HepG2 (cell line): Measurements from ENCODE around the gene PMVK. TPM values are rescaled to one million over a fixed set of nuclear protein-coding genes. Genes with fewer than 3 reads are reported as not detected.
A peak's percentile ranks its signal among the peaks of the same experiment; 100 is the strongest.

Experiments
- ATF7 ChIP-seq, 2 experiments: fragments of 450-650 bp in 1 of 2; sonication (generic) in 1 of 2; formaldehyde crosslinking in 1 of 2; IDR thresholded peaks; 2 replicates each; pipeline versions ENCODE4 v1.4.0 to v1.6.1; 2016 to 2020; ENCODE audit warnings: antibody characterized with exemption in 1 of 2, mild to moderate bottlenecking in 1 of 2, missing genetic modification reagents in 1 of 2
- CEBPB ChIP-seq: IDR thresholded peaks from 2 replicates; pipeline ENCODE4 v1.6.1; 2011; ENCODE audit warnings: low read depth, low read length, improper control_type of control experiment, borderline replicate concordance
- MTA1 ChIP-seq: sonication (generic); formaldehyde crosslinking; IDR thresholded peaks from 2 replicates; pipeline ENCODE4 v1.4.0; 2020; ENCODE audit warnings: missing genetic modification reagents, mild to moderate bottlenecking, borderline replicate concordance
- ONECUT2 ChIP-seq: sonication (generic); formaldehyde crosslinking; IDR thresholded peaks from 2 replicates; pipeline ENCODE4 v1.4.0; 2020; ENCODE audit warnings: missing genetic modification reagents
- RAD21 ChIP-seq: fragments of 450-650 bp; formaldehyde crosslinking; IDR thresholded peaks from 2 replicates; pipeline ENCODE4 v1.5.0; 2020; ENCODE audit warnings: mild to moderate bottlenecking
- RBFOX2 ChIP-seq: fragments of 200-400 bp; formaldehyde crosslinking; IDR thresholded peaks from 2 replicates; pipeline ENCODE4 v1.6.1; 2017; ENCODE audit warnings: low read depth, mild to moderate bottlenecking, low read length
- RBM39 ChIP-seq: fragments of 200-400 bp; formaldehyde crosslinking; IDR thresholded peaks from one replicate; pipeline ENCODE4 v1.6.1; 2018; ENCODE audit warnings: antibody characterized with exemption, mild to moderate bottlenecking, low read depth, low read length; ENCODE audit not compliant: poor library complexity, severe bottlenecking
- RELA ChIP-seq: sonication (generic); formaldehyde crosslinking; IDR thresholded peaks from 2 replicates; pipeline ENCODE4 v1.4.0; 2020; ENCODE audit warnings: missing genetic modification reagents
- RNF2 ChIP-seq: fragments of 450-650 bp; conservative IDR thresholded peaks from 2 replicates; pipeline ENCODE4 v1.6.1; 2016; ENCODE audit warnings: low read depth
- SOX6 ChIP-seq, 2 experiments: fragments of 450-650 bp in 1 of 2; sonication (generic) in 1 of 2; formaldehyde crosslinking in 1 of 2; IDR thresholded peaks; 2 replicates each; pipeline versions ENCODE4 v1.4.0 to v1.6.1; 2017 to 2020; ENCODE audit warnings: antibody characterized with exemption in 1 of 2, mild to moderate bottlenecking in 1 of 2, missing genetic modification reagents in 1 of 2
- ZFY ChIP-seq: sonication (generic); formaldehyde crosslinking; IDR thresholded peaks from 2 replicates; pipeline ENCODE4 v1.4.0; 2020; ENCODE audit warnings: missing genetic modification reagents
- ZMYM3 ChIP-seq: sonication (generic); formaldehyde crosslinking; IDR thresholded peaks from 2 replicates; pipeline ENCODE4 v1.5.1; 2020; ENCODE audit warnings: mild to moderate bottlenecking, missing genetic modification reagents
- ZNF879 ChIP-seq: sonication (generic); formaldehyde crosslinking; IDR thresholded peaks from 2 replicates; pipeline ENCODE4 v1.8.1; 2023; ENCODE audit warnings: missing genetic modification reagents
- polyA plus RNA-seq, 8 experiments: library from polyadenylated mRNA; depleted of rRNA in 3 of 8; stranded (reverse) in 7 of 8; unstranded in 1 of 8; fragments of >200 nt; fragmentation: Illumina TruSeq in 4 of 8; extraction: Trizol in 4 of 8; gene quantifications; 2 replicates each; pipeline versions ENCODE4 v1.2.1 to v1.2.3, GENCODE V29; 2011 to 2016; ENCODE audit warnings: low read depth in 4 of 8, missing spikeins in 1 of 8, mixed read lengths in 1 of 8; ENCODE audit not compliant: insufficient read depth in 1 of 8
- total RNA-seq, 5 experiments: library from RNA; depleted of rRNA; stranded (reverse); fragments of >200 nt; fragmentation: Illumina TruSeq; extraction: Trizol; gene quantifications; 2 replicates each; pipeline ENCODE4 v1.2.3, GENCODE V29; 2016; ENCODE audit warnings: low read depth in 1 of 5
- TF ChIP-seq, protein P1 (sequence below): sonication (generic); formaldehyde crosslinking; IDR thresholded peaks from 2 replicates; pipeline ENCODE4 v1.5.0; 2020; ENCODE audit warnings: mild to moderate bottlenecking, missing genetic modification reagents
- TF ChIP-seq, protein P2 (sequence below): sonication (generic); formaldehyde crosslinking; IDR thresholded peaks from 2 replicates; pipeline ENCODE4 v1.5.1; 2020; ENCODE audit warnings: missing genetic modification reagents, mild to moderate bottlenecking, borderline replicate concordance
- TF ChIP-seq, protein P3 (sequence below): sonication (generic); formaldehyde crosslinking; IDR thresholded peaks from 2 replicates; pipeline ENCODE4 v1.5.0; 2020; ENCODE audit warnings: mild to moderate bottlenecking, missing genetic modification reagents
- TF ChIP-seq, protein P4 (sequence below): sonication (generic); formaldehyde crosslinking; IDR thresholded peaks from 2 replicates; pipeline ENCODE4 v1.4.0; 2020; ENCODE audit warnings: missing genetic modification reagents, borderline replicate concordance
- TF ChIP-seq, protein P5 (sequence below): sonication (generic); formaldehyde crosslinking; IDR thresholded peaks from 2 replicates; pipeline ENCODE4 v1.4.0; 2020; ENCODE audit warnings: missing genetic modification reagents
- TF ChIP-seq, protein P6 (sequence below): sonication (generic); formaldehyde crosslinking; IDR thresholded peaks from 2 replicates; pipeline ENCODE4 v1.5.0; 2020; ENCODE audit warnings: missing genetic modification reagents

Gene PMVK
- total and polyA plus RNA-seq, 2 of the 13 experiments (the other 11 are each of a cell fraction or from before 2014, with no cell fraction given), result 3.9 to 12.6 TPM

DNA sequence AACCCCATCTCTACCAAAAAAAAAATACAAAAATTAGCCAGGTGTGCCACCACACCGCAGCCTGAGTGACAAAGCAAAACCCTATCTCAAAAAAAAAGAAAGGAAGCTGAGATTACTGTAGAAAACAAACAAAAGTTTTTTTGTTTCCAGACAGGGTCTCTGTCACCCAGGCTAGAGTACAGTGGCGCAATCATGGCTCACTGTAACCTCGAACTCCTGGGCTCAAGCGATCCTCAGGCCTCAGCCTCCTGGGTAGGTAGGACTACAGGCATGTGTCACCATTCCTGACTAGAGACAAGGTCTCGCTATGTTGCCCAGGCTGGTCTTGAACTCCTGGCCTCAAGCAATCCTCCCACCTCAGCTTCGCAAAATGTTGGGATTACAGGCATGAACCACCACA, 27.8 kb upstream of the PMVK start (continued):
- TF ChIP-seq, protein P1, sequence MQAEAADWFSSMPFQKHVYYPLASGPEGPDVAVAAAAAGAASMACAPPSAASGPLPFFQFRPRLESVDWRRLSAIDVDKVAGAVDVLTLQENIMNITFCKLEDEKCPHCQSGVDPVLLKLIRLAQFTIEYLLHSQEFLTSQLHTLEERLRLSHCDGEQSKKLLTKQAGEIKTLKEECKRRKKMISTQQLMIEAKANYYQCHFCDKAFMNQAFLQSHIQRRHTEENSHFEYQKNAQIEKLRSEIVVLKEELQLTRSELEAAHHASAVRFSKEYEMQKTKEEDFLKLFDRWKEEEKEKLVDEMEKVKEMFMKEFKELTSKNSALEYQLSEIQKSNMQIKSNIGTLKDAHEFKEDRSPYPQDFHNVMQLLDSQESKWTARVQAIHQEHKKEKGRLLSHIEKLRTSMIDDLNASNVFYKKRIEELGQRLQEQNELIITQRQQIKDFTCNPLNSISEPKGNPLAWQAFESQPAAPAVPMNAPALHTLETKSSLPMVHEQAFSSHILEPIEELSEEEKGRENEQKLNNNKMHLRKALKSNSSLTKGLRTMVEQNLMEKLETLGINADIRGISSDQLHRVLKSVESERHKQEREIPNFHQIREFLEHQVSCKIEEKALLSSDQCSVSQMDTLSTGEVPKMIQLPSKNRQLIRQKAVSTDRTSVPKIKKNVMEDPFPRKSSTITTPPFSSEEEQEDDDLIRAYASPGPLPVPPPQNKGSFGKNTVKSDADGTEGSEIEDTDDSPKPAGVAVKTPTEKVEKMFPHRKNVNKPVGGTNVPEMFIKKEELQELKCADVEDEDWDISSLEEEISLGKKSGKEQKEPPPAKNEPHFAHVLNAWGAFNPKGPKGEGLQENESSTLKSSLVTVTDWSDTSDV (CRISPR knock-in tag), result no peak
- TF ChIP-seq RELA (CRISPR knock-in tag) (no peak), ZMYM3 (CRISPR knock-in tag) (peak; percentile 45; the same call in 1 of the 2 replicates), RAD21 (CRISPR knock-in tag) (no peak), MTA1 (CRISPR knock-in tag) (no peak), RNF2 (no peak), CEBPB (peak; percentile 71), RBM39 (no peak), ZNF879 (no peak), RBFOX2 (no peak), ATF7 (IDR thresholded peaks at IDR 0.05) (no peak), ATF7 (CRISPR knock-in tag; IDR thresholded peaks at IDR 0.05) (no peak), ZFY (peak; percentile 30; the same call in 1 of the 2 replicates), SOX6 (IDR thresholded peaks at IDR 0.05) (no peak), SOX6 (CRISPR knock-in tag; IDR thresholded peaks at IDR 0.05) (peak; percentile 56; the same call in 1 of the 2 replicates), ONECUT2 (no peak)
- TF ChIP-seq, protein P2, sequence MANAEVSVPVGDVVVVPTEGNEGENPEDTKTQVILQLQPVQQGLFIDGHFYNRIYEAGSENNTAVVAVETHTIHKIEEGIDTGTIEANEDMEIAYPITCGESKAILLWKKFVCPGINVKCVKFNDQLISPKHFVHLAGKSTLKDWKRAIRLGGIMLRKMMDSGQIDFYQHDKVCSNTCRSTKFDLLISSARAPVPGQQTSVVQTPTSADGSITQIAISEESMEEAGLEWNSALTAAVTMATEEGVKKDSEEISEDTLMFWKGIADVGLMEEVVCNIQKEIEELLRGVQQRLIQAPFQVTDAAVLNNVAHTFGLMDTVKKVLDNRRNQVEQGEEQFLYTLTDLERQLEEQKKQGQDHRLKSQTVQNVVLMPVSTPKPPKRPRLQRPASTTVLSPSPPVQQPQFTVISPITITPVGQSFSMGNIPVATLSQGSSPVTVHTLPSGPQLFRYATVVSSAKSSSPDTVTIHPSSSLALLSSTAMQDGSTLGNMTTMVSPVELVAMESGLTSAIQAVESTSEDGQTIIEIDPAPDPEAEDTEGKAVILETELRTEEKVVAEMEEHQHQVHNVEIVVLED (CRISPR knock-in tag), result no peak
- TF ChIP-seq, protein P3, sequence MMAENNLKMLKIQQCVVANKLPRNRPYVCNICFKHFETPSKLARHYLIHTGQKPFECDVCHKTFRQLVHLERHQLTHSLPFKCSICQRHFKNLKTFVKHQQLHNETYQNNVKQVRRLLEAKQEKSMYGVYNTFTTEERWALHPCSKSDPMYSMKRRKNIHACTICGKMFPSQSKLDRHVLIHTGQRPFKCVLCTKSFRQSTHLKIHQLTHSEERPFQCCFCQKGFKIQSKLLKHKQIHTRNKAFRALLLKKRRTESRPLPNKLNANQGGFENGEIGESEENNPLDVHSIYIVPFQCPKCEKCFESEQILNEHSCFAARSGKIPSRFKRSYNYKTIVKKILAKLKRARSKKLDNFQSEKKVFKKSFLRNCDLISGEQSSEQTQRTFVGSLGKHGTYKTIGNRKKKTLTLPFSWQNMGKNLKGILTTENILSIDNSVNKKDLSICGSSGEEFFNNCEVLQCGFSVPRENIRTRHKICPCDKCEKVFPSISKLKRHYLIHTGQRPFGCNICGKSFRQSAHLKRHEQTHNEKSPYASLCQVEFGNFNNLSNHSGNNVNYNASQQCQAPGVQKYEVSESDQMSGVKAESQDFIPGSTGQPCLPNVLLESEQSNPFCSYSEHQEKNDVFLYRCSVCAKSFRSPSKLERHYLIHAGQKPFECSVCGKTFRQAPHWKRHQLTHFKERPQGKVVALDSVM (CRISPR knock-in tag), result peak; percentile 97
- TF ChIP-seq, protein P4, sequence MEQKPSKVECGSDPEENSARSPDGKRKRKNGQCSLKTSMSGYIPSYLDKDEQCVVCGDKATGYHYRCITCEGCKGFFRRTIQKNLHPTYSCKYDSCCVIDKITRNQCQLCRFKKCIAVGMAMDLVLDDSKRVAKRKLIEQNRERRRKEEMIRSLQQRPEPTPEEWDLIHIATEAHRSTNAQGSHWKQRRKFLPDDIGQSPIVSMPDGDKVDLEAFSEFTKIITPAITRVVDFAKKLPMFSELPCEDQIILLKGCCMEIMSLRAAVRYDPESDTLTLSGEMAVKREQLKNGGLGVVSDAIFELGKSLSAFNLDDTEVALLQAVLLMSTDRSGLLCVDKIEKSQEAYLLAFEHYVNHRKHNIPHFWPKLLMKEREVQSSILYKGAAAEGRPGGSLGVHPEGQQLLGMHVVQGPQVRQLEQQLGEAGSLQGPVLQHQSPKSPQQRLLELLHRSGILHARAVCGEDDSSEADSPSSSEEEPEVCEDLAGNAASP (CRISPR knock-in tag), result 0 out of 2 replicates have a peak, but pooled peaks have one; percentile 18
- TF ChIP-seq, protein P5, sequence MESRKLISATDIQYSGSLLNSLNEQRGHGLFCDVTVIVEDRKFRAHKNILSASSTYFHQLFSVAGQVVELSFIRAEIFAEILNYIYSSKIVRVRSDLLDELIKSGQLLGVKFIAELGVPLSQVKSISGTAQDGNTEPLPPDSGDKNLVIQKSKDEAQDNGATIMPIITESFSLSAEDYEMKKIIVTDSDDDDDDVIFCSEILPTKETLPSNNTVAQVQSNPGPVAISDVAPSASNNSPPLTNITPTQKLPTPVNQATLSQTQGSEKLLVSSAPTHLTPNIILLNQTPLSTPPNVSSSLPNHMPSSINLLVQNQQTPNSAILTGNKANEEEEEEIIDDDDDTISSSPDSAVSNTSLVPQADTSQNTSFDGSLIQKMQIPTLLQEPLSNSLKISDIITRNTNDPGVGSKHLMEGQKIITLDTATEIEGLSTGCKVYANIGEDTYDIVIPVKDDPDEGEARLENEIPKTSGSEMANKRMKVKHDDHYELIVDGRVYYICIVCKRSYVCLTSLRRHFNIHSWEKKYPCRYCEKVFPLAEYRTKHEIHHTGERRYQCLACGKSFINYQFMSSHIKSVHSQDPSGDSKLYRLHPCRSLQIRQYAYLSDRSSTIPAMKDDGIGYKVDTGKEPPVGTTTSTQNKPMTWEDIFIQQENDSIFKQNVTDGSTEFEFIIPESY (CRISPR knock-in tag), result peak; percentile 34; the same call in 1 of the 2 replicates
- TF ChIP-seq, protein P6, sequence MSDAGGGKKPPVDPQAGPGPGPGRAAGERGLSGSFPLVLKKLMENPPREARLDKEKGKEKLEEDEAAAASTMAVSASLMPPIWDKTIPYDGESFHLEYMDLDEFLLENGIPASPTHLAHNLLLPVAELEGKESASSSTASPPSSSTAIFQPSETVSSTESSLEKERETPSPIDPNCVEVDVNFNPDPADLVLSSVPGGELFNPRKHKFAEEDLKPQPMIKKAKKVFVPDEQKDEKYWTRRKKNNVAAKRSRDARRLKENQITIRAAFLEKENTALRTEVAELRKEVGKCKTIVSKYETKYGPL (CRISPR knock-in tag), result no peak
